Fibroblast of the aortic adventitia (primary cell): ENCODE data around the gene NEMP2. TPM values are rescaled to one million over a fixed set of nuclear protein-coding genes. Genes with fewer than 3 reads are reported as not detected.

ENCODE experiments used
- DNase-seq: peaks from one replicate; pipeline ENCODE4 v3.0.0-alpha.2; 2010; ENCODE audit warnings: low read depth
- H3K4me3 ChIP-seq: 2 replicates; pipeline ENCODE4 v1.5.1; 2011; ENCODE audit warnings: low read depth, mild to moderate bottlenecking, control low read depth, low read length, moderate library complexity
- total RNA-seq: library from RNA; depleted of rRNA; stranded (reverse); fragments of >200 nt; gene quantifications from 2 replicates; pipeline ENCODE4 v1.2.3, GENCODE V29; 2012; ENCODE audit warnings: low replicate concordance
- TF ChIP-seq, protein P1 (sequence below): IDR thresholded peaks from 2 replicates; pipeline ENCODE4 v1.5.1; 2011; ENCODE audit warnings: mild to moderate bottlenecking, low read length, control low read depth, inconsistent platforms; ENCODE audit not compliant: insufficient read depth

Gene NEMP2
- total RNA-seq, 1 donor, result 11.7 TPM

DNA sequence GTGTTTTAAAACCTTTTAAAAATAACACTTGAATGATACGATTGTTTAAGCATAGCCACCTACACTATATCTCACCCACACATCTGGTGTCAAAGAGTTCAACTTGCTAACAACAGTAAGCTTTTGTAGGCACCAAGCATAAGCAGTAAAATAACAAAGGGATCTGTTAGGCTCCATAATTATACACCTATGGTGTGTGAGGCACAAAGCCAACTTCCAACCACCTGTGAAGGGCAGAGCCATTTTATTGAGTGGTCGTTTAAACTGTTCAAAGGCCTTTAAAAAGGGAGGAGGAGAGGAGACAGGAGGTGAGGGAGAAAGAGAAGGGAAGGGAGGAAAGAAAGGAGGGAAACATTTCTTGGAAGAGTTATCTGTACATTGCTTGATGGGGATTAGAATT lies 27.9 kb downstream of the NEMP2 start:
- no peak overlapping the region for H3K4me3 ChIP-seq
- DNase-seq, result no peak
- TF ChIP-seq, protein P1, sequence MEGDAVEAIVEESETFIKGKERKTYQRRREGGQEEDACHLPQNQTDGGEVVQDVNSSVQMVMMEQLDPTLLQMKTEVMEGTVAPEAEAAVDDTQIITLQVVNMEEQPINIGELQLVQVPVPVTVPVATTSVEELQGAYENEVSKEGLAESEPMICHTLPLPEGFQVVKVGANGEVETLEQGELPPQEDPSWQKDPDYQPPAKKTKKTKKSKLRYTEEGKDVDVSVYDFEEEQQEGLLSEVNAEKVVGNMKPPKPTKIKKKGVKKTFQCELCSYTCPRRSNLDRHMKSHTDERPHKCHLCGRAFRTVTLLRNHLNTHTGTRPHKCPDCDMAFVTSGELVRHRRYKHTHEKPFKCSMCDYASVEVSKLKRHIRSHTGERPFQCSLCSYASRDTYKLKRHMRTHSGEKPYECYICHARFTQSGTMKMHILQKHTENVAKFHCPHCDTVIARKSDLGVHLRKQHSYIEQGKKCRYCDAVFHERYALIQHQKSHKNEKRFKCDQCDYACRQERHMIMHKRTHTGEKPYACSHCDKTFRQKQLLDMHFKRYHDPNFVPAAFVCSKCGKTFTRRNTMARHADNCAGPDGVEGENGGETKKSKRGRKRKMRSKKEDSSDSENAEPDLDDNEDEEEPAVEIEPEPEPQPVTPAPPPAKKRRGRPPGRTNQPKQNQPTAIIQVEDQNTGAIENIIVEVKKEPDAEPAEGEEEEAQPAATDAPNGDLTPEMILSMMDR, result no peak

DNA sequence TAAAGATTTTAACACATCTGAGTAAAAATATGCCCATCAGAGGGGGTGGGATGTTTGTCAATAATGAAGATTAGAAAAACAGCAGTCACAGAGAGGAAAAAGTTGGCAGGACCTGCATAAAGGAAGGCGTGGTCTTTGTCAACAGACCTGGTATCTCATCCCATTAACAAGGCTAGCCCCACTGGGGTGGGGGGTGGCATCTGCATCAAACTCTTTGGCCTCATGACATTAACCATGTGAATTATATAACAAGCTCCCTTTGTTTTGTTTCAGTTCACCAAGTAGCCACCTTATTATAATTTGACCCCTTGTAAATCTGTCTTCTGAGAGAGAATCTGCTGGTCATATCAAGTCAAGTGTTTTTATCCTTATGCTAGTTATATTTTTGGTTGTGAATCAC lies 28.8 kb downstream of the NEMP2 start:
- TF ChIP-seq, protein P1, result no peak
- no peak for DNase-seq
- H3K4me3 ChIP-seq, result no peak overlapping the region

DNA sequence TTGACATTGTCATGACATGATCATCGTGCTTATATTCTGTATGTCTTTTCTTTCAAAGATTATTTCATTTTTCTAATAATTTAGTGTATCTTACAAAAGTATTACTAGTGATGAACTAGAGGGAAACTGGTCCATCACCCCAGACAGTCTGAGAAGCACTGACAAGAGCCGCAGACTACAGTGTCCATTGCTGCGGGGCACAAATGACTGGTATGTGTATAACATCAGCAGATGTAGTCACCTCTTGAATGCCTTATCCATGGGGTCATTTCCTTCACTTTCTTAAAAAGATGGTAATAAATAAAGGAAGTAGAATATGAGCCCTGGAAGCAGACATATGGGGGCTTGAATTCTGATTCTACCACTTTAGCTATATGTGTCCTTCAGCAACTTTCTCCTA lies 29.6 kb downstream of the NEMP2 start:
- no peak overlapping the region for H3K4me3 ChIP-seq
- TF ChIP-seq, protein P1, result no peak
- no peak for DNase-seq

DNA sequence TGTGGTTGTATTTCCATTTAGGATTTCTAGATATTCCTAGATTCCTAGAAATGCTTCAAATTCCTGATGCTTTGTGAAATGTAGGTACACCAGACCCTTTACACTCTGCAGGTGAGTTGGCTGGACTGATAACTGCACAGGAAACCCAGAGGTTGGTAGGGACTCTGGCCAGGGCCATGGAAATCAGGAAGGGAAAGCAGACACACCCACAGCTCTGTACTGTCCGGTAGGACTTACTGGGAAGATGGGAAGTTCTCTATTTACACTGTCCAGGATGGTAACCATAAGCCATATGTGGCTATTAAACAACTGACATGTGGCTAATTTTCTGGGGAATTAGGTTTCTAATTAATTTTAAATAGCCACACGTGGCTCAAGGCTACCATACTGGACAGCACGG lies 31.4 kb downstream of the NEMP2 start:
- TF ChIP-seq, protein P1, result no peak
- no peak for DNase-seq
- no peak overlapping the region for H3K4me3 ChIP-seq

DNA sequence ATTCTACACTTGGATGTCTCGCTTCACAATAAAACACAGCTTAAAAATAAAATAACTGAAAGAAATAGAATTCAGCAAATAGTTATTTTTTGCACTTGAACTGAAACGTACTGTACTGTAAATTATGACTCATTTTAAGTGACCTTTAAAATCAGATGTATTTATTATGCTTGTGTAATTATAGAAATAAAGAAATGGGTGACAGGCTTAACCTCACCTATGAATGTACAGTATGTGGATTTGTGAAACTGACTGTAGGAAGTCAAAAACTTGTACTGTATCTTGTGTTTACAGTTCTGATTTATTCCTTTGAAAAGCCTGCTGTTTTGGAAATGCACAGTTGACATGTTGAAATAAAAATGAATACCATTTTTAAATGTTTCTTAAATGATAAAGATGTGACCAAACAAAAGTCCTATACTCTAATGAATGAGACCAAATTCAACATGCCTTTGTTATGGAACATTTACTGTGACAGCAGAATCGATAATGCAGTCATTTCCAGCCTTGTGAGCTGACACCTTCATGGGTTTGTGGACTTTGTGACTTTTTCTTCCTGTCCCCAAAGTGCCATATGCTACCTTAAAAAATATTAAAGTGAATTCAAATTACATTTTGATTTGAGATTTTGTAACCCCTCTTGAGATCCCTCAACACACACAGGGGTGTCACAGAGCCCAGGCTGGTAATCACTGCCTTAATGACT lies 32.7 kb downstream of the NEMP2 start:
- TF ChIP-seq, protein P1, result no peak
- DNase-seq, result no peak
- H3K4me3 ChIP-seq, result no peak overlapping the region

DNA sequence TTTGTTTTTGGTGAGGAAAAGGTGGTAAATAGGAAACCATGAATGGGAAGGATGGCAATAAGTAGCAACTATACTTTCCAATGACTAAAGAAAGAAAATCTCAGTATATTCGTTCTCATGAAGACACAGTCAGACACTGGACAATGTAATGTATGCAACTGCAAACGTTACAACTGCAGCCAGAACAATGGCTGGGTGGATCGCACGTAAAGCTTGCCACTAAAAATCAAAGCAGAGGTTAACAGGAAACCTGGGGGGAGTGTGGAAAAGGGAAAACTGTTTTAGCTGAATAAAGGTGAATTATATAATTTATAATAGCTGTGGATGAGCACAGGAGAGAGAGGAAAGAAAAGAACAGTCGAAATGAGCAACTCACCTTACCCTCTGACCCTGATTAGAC lies 33.3 kb downstream of the NEMP2 start:
- TF ChIP-seq, protein P1, result no peak
- H3K4me3 ChIP-seq, result no peak overlapping the region
- DNase-seq, result no peak

DNA sequence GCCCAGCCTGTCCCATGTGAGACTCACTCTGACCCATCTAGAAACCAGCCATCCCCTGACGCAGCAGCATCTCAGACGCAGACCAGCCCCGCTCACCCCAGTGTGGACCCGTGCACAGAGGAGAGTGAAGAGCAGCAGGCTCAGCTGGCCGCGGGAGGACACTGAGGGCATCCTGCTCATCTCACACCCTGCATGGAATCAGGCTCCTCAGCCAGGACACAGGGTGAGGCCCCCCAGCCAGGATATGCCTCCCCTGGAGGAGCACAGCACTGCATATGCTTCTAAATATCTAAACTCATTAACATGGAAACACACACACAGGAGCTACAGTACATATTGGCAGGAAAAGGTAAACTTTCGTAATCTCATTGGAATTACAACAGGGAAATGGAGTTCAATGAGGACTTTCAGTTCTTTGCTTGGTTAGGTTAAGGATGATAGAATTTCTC lies 34.4 kb downstream of the NEMP2 start:
- H3K4me3 ChIP-seq, result no peak overlapping the region
- no peak for DNase-seq
- TF ChIP-seq, protein P1, result no peak
